HG03025 (cell line): ENCODE results near the gene KHNYN.
"Not testable (repeated sequence)": the region's sequence is repeated elsewhere in the genome, so short reads cannot be mapped to it uniquely, and the experiment has no call there.

Experiments used
- ATAC-seq: cut with Tn5 transposase; IDR thresholded peaks from one replicate; pipeline ENCODE4 v1.9.1; 2021; ENCODE audit warnings: mild to moderate bottlenecking, moderate library complexity; ENCODE audit not compliant: unreplicated experiment, low FRiP score

The KHNYN gene

DNA sequence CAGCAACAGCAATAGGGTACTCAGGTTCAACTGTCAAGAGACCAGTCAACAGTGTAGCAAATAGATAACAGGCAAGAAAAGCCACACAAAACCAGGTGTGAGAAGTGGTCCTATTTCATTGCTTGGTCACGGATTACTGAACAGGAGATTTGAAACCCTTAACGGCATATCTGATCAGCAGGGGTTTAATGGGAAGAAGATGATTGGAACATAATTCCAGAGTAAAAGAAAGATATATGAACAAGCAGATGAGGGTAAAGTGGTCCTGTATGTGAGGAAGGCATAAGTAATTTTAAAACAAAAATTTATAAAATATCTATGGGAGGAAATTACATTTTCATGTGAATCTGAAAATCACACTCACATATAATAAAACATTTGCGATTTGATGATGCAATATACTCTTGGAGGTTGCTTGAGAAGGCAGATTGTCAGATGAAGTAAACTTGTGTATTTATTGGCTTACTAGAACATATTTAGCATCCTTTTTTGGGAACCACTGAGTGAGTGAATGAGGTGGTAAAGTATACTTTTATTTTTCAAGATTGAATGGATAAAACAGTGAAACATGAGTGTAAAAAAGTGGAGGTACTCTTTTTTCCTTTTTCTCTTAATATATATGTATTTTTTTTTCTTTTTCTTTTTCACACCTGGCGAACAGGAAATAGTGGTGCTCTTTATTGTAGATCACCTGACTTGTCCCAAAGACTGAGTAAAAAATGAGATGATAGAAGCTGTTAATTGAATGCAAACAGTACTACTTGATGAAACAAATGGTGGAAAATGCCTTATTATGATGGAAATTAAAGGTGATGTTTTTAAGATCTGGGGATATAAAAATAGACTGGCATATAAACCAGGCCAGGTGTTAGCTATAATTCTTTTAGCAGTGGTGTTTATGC lies 34.4 kb downstream of the KHNYN start:
- no peak for ATAC-seq

DNA sequence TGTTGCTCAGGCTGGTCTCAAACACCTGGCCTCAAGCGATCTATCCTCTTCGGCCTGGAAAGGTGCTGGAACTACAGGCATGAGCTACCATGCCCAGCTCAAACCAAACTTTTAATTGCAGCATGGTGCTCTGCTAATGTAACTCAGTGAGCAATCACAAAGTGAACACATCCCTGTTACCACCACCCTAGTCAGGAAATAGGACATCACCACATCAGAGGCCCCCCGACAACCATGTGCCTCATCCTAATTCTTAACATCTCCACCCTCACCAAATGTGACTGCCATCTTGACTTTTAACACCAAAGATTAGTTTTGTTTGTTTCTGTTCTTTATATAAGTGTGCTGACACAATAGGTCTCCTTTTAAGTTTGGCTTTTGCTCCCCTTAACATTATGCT lies 35.6 kb downstream of the KHNYN start:
- ATAC-seq: no peak

DNA sequence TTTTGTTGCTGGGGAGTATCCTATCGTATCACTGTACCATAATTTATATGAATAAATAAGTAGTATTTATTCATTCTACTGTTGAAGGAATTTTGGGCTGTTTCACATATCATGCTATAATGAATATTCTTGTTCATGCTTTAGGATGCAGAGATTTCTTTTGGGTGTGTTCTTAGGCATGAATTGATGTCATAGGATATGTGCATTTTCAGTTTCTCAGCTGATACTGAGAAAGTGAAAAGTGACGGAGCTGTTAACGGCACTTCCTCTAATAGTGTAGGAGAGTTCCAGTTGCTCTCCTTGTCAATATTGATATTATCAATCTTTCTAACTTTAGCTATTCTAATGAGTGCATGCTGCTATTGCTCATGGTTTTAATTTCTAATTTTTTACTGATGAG lies 36.1 kb downstream of the KHNYN start:
- no peak for ATAC-seq

DNA sequence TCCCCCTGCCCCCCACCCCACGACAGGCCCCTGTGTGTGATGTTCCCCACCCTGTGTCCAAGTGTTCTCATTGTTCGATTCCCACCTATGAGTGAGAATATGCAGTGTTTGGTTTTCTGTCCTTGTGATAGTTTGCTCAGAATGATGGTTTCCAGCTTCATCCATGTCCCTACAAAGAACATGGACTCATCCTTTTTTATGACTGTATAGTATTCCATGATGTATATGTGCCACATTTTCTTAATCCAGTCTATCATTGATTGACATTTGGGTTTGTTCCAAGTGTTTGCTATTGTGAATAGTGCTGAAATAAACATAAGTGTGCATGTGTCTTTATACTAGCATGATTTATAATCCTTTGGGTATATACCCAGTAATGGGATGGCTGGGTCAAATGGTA lies 40.7 kb downstream of the KHNYN start:
- ATAC-seq: not testable (repeated sequence)

DNA sequence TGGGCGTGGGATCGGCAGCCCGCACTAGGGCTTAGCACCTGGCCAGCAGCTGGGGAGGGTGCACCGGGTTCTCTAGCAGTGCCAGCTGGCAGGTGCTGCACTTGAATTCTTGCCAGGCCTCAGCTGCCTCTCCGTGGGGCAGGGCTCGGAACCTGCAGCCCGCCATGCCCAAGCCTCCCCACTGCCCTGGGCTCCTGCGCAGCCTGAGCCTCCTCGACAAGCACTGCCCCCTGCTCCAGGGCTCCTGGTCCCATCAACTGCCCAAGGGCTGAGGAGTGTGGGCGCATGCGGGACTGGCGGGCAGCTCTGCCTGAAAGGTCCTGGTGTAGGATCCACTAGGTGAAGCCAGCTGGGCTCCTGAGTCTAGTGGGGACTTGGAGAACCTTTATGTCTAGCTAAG lies 43.5 kb downstream of the KHNYN start:
- ATAC-seq: no peak

DNA sequence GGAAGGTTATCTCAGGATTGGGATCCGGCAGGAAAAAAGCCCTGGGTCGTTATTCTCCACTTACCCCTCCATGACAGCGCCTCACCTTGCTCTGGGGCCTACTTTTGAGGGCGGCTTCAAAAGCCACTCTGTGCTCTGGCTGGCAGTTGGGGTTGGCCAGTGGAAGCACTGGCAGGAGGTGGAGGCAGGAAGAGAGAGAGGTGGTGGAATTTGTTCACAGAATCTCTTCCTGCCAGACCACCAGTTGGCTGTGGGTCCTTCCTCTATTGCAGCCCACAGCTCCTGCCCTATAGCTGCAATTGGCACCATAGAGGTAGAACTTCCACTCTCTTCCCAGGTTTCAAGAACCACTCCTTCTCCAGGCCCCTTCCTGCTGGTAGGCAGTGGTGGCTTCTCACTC lies 45.5 kb downstream of the KHNYN start:
- no peak for ATAC-seq

DNA sequence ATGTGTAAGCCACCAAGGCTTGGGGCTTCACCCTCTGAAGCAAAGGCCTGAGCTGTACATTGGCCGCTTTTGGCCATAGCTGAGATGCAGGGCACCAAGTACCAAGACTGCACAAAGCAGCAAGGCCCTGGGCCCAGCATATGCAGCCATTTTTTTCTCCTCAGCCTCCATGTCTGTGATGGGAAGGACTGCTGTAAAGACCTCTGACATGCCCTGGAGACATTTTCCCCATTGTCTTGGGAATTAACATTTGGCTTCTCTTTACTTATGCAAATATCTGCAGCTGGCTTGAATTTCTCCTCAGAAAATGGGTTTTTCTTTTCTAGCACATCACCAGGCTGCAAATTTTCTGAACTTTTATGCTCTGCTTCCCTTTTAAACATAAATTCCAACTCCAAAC lies 50.2 kb downstream of the KHNYN start:
- ATAC-seq: not testable (repeated sequence)

DNA sequence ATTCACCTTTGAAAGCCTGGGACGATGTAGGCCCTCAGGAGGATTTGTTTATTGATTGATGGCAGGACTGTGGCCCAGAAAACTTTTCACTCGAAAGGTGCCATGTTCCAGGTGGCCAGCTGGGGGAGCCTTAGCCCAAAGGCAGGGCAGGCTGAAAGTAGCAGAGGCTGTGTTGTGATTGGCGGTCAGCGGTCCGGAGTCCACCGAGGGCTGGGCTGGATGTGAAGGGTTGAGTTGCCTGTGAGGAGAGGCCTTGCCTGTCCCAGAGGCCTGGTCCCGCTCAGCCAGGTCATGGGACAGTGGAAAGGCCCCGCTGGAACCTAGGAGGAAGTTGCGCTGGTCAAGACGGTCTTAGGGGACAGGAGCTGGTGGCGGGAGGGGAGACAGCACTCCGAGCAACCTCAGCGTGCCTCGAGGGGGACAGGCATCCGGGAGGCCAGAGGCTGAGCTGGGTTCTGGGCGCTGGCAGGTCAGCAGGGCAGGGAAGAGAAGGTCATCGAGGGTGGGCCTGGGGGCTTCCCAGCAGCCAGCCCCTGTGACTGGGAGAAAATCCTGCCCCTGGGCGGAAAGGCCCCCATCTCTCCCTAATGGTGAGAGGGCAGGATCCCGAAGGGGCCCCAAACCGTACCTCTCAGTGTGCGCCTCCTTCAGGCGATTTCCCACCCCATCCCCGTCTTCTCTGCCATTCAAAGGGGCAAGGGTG lies 52.0 kb downstream of the KHNYN start:
- ATAC-seq: no peak

DNA sequence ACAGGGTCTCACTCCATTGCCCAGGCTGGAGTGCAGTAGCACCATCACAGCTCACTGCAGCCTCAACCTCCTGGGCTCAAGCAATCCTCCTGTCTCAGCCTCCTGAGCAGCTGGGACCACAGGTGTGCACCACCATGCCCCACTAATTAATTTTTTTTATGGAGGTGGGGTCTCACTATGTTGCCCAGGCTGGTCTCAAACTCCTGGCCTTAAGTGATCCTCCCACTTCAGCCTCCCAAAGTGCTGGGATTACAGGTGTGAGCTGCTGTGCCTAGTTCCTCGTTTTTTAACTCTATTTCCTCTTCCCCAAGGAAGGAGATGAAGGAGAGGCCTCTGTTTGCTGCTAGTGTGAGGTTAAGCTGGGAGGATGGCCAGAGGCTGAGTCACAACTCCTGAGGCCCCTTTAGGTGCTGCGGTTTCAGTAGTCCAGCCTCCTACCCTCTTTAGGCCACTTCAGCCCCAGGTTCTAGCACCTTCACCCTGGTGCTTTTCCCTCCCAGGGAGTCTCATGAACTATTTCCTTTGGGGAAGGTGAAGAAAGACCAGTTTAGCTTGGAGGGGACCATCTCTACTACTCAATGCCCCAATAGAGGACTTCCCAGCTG lies 53.0 kb downstream of the KHNYN start:
- not testable (repeated sequence) for ATAC-seq

DNA sequence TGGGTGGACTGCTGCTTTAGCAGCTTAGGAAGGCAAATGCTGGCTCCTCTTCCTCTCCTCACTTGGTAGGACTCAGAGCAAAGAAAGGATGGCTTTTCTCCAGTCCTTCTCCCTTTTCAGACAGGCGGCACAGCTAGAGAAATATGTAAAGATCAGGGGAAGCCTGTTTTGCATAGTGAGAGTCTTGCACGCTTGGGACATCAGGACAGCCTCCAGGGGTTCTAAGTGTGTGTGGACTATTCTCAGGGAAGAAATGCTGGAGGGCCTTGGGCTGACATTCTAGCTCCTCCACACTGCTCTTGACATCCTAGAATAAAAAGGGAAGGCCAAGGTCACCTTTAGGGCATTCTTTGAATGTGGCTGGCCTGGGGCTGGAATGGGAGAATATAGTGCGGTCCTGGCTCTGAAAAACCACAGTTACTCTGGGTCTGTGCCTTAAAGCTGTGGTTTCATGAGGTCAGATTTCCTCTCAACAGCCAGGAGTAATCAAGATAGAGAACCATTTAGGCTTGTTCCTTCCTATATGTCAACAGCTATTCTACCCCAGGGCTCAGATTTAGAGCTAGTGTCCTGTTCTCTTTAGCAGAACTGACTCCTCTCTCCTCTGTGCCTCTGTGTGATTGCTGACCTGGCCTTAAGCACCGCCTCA lies 54.0 kb downstream of the KHNYN start:
- no peak for ATAC-seq
